HG03460 (cell line): ENCODE data around the gene PLCD3.
A peak's percentile ranks its signal among the peaks of the same experiment; 100 is the strongest.

Experiments used
- ATAC-seq: cut with Tn5 transposase; IDR thresholded peaks from one replicate; pipeline ENCODE4 v1.9.1; 2021; ENCODE audit not compliant: unreplicated experiment

PLCD3 gene, protein sequence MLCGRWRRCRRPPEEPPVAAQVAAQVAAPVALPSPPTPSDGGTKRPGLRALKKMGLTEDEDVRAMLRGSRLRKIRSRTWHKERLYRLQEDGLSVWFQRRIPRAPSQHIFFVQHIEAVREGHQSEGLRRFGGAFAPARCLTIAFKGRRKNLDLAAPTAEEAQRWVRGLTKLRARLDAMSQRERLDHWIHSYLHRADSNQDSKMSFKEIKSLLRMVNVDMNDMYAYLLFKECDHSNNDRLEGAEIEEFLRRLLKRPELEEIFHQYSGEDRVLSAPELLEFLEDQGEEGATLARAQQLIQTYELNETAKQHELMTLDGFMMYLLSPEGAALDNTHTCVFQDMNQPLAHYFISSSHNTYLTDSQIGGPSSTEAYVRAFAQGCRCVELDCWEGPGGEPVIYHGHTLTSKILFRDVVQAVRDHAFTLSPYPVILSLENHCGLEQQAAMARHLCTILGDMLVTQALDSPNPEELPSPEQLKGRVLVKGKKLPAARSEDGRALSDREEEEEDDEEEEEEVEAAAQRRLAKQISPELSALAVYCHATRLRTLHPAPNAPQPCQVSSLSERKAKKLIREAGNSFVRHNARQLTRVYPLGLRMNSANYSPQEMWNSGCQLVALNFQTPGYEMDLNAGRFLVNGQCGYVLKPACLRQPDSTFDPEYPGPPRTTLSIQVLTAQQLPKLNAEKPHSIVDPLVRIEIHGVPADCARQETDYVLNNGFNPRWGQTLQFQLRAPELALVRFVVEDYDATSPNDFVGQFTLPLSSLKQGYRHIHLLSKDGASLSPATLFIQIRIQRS

DNA sequence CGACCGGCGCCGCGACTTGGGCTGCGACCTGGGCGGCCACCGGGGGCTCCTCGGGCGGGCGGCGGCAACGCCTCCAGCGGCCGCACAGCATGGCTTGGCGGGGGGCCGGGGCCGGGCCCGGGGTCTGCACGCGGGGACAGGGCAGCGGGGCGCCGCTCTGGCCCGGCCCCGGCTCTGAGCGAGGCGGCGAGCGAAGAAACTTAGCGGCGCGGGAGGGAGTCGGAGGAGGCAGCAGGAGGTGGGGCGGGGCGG lies at the start of gene PLCD3:
TSS of gene PLCD3 (minus strand) at position 196 of the 252 bp plus-strand sequence. CDS start at position 91, 105 bp downstream.
- ATAC-seq, result no peak

DNA sequence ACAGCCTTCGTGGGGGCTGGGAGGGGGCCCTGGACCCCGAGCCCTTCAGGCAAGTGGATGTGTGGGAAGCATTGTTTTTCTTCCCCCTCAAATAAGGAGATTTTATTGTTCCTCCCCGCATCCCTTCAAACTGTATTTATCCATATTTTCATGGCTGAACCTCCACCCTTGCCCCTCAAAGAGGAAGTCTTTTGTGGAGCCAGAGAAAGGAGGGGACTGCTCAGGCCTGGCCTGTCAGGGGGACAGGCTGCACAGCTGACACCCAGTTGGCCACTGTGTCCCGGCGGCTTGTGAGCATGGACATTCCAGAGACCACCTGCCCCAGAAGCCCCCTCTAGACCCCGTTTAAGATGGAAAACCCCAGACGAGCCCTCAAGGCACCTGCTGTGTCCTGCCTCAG lies 45.2 kb upstream of the PLCD3 start:
- no peak for ATAC-seq

DNA sequence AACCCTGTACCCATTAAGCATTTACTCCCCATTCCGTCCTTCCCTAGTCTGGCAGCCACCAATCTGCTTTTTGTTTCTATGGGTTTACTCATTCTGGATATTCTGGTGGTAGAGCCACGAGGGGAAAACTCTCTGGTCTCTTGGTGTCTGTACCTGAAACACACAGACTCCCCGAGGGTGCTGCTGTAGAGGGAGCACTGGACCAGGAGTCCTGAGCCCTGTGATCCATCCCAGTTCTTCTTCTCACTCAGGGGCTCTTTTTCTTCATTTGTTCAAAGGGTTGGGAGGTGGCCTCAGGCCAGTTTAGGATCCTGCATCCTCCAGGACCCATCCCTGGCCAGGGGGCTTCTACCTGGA lies 43.4 kb upstream of the PLCD3 start:
- ATAC-seq, result no peak

GRCh38 chr17:45172541-45173286 lies 40.4 kb upstream of the PLCD3 start:
- ATAC-seq, result no peak

DNA sequence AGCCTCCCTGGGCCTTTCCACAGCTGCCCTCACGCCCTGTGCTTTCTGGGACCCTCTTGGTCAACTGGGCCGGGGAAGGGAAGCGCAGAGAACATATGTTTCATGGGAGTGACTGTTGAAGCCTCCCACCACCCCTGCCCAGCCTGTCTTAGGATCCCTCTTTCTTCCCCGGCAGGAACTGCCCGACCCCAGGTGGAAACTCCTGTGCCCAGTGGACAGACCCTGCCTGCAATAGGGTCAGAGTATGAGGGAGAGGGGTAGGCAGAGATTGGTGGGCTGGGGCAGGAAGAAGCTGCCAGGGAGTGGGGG lies 39.9 kb upstream of the PLCD3 start:
- no peak for ATAC-seq

- ATAC-seq, result no peak
These were observed 39.3 kb upstream of the PLCD3 start for GRCh38 chr17:45171338-45172231.

DNA sequence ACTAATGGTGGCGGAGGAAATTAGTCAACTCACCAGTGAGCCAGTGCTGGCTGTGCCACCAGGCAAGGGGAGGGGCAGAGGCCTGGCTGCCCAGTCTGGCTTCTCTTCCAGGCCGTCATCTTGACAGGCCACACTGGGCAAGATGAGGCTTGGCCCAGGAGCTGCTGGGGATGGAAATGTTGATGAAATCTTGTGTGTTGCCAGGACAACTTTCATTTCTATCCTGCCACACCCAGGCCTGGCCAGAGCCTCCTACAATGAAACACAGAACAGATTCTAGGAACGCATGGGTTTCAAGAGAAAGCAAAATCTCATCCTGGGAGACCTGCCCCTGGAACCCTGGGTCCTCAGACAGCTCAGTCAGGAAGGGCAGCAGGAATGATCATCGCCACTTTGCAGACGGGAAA lies 38.6 kb upstream of the PLCD3 start:
- ATAC-seq, result no peak

- no peak for ATAC-seq
These were observed 38.1 kb upstream of the PLCD3 start for GRCh38 chr17:45170280-45170930.

- ATAC-seq, result no peak
These were observed 36.9 kb upstream of the PLCD3 start for GRCh38 chr17:45168991-45169752.

DNA sequence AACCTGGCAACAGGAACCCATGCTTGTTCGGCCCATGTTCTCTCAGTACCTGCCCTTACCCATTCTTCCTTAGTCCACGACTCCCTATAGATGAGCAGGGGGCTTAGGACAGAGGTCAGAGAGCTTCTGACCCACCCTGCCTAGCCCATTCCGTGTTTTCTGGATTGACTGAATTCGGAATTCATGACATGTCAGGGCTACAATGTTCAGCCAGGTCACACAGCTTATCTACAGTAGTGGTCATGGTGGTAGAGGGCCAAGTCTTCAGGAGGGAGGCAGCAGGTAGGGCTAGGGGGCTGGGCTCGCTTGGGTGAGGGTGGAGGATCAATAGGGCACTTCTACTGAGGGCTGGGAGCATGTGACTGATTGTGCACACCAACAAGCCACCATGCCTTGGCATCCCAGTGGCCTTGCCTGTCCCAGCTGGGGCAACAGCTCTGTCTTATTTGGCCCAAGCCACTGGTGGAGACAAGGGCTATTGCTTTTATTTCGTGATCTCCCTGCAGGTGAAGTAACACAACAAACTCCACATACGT lies 32.5 kb upstream of the PLCD3 start:
- ATAC-seq, result no peak

DNA sequence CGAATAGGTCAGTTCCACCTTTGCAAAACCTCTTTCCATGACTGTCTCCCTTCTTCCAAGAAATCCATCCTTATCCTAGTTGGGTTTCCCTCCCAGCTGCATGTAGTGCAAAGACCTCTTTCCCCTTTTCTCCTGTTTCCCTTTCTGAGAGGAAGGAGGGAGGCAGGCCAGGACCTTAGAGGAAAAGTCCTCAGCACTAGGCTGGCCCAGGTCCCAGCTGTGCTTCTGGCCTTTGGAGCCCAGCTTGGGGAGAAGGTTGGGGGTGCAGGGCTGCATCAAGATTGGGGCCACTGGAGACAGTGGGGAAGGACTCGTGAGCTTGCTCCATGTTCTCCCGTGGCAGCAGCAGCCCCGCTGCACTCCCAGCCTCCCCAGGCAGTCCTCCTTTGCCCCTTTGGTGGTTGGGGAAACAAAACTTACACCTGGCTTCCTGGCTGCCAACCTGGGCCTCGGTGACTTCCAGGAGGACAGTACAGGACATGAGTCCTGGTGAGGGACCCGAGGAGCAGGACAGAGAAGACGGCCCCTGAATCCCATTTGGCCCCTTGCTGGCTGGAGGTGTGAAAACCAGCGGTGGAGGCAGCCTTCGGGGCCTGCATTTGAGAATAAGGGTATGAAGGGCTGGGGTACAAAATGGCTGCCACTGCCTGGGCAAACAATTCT lies 29.8 kb upstream of the PLCD3 start:
- no peak for ATAC-seq

DNA sequence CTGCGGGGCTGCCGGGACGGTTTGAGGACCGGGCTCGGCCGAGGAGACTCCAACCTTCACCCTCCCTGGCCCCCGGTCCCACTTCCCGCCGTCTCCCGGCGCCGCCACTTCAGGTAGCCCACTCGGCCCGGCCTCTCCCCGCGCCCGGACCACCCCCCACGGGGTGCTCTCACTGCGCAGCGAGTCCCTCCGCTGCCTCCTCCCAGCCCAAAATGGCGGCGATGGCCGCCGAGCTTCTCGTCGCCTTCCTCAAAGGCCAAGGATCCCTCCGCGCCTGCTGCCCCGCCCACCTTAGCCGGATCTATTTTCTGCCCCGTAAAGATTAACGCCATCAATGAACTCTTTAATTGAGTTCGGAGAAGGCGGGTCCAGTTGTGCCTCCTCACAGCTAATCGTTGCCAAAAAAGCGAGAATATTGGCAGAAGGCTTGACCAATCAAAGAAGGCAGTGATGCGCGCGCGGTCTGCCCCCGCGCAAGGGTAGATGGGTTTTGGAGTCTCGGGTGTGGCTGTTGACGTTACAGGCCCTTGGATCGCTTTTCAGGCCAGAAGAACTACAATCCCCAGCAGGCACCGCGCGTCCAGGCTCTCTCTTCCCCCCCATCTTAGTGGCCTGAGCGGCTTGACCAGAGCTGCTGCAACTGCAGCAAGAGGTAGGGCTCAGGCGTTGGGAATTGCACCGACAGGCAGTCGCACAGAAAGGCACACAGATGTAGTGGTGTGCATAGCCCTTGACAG lies 29.1 kb upstream of the PLCD3 start, which contains the start of gene HEXIM2:
TSS of gene HEXIM2 (plus strand) at position 588 of the 737 bp plus-strand sequence. CDS start 919 bp downstream, outside the sequence.
- peak; percentile 89 for ATAC-seq

GRCh38 chr17:45160447-45161287 lies 28.4 kb upstream of the PLCD3 start:
- peak; percentile 26 for ATAC-seq

DNA sequence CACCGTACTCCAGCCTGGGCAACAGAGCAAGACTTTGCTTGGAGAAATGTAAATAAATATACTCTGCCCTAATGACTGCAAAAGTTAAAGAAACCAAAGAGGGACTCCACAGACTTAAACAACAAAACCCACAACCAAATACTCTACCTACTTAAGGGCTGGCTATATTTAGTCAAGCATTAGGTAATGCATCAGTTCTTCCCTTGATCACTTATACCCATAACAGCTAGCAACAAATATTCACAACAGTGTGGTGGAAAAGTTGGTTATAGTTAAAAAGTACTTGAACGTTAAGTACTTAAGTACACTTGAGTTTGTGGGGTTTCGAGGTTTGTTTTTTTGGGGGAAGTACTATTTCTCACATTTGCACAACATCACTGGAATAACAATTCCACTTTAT lies 23.9 kb upstream of the PLCD3 start:
- ATAC-seq, result no peak

GRCh38 chr17:45155483-45155882 lies 23.2 kb upstream of the PLCD3 start:
- ATAC-seq, result no peak

DNA sequence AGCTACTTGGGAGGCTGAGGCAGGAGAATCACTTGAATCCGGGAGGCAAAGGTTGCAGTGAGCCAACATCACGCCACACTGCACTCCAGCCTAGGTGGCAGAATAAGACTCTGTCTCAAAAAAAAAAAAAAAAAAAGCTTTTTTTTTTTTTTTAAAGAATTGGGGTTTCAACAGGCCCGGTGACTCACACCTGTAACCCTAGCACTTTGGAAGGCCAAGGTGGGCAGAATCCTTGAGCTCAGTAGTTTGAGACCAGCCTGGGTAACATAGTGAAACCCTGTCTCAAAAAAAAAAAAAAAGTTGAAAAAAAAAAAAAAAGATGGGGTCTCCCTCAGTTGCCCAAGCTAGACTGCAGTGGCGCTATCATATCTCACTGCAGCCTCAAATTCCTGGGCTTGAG lies 22.7 kb upstream of the PLCD3 start:
- no peak for ATAC-seq
